GM21786 (cell line): ENCODE measurements around the gene RPRD2.

Experiments
- ATAC-seq: cut with Tn5 transposase; IDR thresholded peaks from one replicate; pipeline ENCODE4 v1.9.1; 2021; ENCODE audit not compliant: unreplicated experiment

The RPRD2 gene

DNA sequence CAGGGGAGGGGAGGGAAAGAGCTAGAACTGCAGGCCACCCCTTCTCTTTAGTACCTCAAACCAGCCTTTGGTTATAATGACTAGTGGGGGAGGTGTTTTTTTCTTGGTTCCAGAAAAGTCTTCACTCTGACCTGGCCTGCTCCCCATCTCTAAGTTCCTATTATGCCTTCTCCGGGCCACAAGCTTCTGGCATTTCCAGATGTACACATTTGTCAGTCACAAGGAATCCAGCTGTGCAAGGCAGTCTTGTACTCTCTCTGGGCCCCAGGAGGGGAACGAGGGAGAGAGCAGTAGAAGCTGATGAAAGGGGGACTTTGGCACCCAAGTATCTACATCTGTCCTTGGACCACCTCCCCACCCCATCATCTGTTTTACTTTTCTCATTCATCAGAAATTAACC lies 148.9 kb downstream of the RPRD2 start:
- ATAC-seq = no peak

DNA sequence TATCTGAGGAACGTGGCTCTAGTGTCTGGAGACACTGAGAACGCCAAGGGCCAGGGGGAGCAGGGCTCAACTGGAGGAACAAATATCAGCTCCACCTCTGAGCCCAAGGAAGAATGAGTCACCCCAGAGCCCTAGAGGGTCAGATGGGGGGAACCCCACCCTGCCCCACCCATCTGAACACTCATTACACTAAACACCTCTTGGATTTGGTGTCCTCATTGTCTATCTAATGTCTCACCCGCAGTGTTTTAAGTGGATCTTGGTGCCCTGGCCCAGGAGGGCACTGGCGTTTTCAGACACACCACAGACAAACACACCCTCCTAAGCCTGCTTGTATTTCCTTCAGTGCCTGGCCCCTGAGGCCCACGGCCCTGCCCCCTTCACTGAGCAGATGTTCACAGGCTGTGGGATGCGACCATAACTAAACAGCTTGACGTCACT lies 149.4 kb downstream of the RPRD2 start:
- ATAC-seq = no peak

DNA sequence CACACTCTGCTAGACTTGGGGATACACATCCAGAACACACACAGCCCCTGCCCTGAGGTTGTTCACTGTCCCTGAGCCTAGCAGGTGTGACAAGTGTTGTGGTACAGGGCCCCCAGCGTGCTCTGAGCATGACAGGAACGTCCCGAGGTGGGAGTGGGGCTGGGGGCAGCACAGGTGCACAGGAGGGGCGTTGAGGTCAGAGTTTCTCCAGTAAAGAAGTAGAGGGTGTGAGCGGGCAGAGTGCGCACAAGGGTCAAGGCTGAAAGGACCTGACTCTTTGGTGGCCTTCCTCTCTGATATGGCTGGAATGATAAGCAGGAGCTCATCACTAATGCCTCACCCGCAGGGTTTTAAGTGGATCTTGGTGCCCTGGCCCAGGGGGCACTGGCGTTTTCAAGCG lies 150.3 kb downstream of the RPRD2 start:
- ATAC-seq = no peak

DNA sequence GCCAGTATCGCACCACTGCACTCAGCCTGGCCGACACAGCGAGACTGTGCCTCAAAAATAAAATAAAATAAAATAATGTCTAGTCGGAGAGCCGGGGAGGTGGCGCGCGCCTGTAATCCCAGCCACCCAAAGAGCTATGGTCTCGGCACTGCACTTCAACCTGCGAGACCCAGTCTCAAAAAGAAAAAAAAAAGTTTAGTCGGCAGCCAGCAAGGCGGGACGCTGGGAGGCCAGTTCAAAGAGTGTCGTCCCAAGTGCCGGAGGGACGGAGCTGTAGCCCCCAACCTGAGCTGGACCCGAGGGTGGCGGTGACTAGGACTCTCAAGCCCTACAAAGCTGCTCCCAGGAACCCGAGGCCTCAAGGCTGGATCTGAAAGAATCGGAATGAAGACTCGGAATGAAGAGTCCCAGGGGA lies 151.0 kb downstream of the RPRD2 start:
- ATAC-seq = no peak

DNA sequence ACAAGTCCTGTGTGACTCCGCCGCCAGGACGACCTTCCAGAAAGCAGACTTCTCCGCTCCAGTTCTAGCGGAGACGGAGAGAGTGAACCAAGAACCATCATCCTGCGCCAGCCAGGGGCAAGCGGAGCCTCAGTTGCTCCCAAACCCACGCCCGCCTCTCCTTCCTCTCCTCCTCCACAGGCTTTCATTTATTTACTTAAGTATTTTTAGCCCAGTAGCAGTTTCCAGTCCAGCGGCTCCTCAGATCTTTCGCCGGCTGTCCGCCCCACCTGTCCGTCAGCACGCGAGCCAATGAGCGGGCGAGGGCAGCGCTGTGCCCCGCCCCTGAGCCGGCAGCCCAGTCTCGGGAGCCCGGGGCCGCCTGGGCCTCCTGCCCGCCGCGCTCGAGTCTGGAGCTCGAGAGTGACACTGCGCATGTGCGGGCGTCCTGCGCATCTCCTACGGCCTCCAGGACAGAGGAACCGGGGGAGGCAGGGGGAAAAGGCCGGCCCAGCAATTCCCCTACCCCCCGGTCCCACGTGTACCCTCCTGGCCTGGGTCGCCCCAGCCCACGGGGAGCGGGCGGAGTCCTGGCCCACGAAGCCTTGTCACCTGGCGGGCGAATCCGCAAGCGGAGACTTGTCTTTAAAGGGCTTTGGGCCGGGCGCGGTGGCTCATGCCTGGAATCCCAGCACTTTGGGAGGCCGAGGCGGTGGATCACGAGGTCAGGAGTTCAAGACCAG lies 151.5 kb downstream of the RPRD2 start, which contains the start of gene FALEC:
TSS of gene FALEC (plus strand) at position 425 of the 722 bp plus-strand sequence.
- ATAC-seq = peak; percentile 93

DNA sequence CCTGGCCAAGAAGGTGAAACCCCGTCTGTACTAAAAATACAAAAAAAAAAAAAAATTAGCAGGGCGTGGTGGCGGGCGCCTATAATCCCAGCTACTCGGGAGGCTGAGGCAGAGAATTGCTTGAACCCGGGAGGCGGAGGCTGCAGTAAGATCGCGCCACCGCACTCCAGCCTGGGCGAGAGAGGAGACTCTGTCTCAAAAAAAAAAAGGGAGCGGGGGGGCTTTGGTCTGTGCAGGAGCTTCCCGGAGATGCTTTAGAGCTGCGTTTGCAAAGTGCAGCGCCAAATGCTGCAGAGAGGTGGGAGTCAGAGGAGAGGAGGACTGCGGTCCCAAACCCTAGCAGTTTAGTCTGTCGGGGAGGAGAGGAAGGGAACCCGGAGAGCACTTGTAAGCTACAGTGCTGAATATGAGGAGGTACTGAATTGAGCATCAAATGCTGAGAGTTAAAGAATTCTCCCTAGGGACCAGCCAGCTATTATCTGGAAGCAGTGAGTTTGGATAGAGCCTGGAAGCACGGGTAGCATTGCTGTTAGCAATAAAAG lies 152.2 kb downstream of the RPRD2 start:
- ATAC-seq = no peak

DNA sequence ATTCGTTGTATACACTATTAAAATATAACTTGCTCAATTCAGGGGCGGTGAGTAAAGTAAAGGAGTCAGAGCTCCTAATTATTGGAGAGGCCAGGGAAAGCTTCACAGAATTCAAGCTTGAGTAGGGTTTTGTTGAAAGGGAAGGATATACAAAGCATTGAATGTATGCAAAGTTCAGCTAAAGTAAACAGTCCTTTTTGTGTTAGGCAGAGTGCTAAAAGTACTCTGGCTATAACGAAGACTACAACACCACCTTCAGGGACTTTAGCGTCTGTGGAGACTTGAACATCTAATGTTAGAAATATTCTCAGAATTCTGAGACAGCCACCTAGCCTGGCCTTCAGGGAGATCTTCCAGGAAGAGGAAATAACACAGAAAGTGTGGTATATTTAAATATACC lies 152.7 kb downstream of the RPRD2 start:
- ATAC-seq = no peak

DNA sequence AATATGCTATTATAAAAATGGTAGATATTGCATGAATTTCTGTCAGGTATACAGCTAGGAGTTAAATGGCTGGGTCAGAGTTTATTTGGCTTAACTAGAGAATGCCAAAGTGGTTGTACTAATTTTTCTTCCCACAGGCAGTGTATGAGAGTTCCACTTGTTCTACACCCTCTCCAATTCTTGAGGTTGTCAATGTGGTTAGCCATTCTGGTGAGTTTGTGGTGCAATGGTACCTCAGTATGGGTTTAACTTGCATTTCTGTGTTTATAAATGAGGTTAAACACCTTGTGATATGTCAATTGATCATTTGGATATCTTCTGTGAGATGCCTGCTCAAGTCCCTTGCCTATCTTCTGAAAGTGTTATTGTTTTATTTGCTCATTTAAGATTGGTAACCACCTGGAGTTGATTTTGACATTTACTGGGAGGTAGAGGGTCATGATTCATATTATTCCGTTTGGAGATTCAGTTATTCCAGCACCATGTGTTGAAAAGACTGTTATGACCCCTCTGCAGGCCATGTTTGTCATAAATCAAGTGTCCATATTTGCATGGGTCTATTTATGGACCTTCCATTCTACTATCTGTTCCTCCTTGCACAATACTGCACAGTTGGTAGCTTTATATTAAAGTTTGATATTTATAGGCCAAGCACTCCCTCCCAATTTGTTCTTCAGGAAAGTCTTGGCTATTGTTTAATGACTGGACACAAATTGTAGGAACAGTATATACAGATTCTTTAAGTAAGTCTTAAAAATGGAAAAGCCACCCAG lies 157.4 kb downstream of the RPRD2 start:
- no peak for ATAC-seq

DNA sequence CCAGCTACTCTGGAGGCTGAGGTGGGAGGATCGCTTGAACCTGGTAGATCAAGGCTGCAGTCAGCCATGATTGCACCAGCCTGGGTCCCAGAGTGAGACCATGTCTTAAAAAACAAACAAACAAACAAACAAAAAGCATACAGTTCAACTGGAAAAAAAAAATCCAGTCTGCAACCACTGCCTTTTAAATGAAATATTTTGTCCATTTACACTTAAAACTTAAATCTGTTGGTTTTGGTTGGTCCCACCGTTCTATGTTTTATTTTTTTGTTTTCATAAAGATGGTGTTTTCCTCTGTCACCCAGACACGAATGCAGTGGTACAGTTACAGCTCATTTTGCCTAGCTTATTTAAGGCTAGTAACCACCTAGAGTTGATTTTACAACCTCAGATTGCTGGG lies 161.4 kb downstream of the RPRD2 start:
- no peak for ATAC-seq
